IgD-negative memory B cell (primary cell): ENCODE data around the gene ZNF329. TPM values are rescaled to one million over a fixed set of nuclear protein-coding genes. Genes with fewer than 3 reads are reported as not detected.

Experiments used
- H3K27ac Mint-ChIP-seq, 3 donors: one replicate each; pipeline ENCODE4 v1.8.0; 2020 to 2022; ENCODE audit warnings: mild to moderate bottlenecking in 3 of 3, mixed read lengths in 3 of 3, moderate library complexity in 1 of 3
- H3K27me3 Mint-ChIP-seq: one replicate; pipeline ENCODE4 v1.8.0; 2021; ENCODE audit warnings: mixed read lengths
- H3K36me3 Mint-ChIP-seq: one replicate; pipeline ENCODE4 v1.8.0; 2020; ENCODE audit warnings: mild to moderate bottlenecking, mixed read lengths
- H3K4me1 Mint-ChIP-seq, 3 donors: one replicate each; pipeline ENCODE4 v1.8.0; 2020 to 2022; ENCODE audit warnings: mixed read lengths in 3 of 3, mild to moderate bottlenecking in 1 of 3
- H3K4me3 Mint-ChIP-seq, 4 donors: one replicate each; pipeline ENCODE4 v1.8.0; 2020 to 2022; ENCODE audit warnings: mild to moderate bottlenecking in 4 of 4, mixed read lengths in 4 of 4, moderate library complexity in 3 of 4
- H3K9me3 Mint-ChIP-seq, 3 donors: one replicate each; pipeline ENCODE4 v1.8.0; 2020 to 2021; ENCODE audit warnings: mixed read lengths in 3 of 3, mild to moderate bottlenecking in 1 of 3
- polyA plus RNA-seq: library from polyadenylated mRNA; unstranded; fragments of 300-500 nt; fragmentation: Illumina TruSeq; gene quantifications from one replicate; pipeline ENCODE4 v1.2.3, GENCODE V29; 2021

Gene ZNF329
- polyA plus RNA-seq, 1 donor from 2014 or later, result 8.2 TPM

- Mint-ChIP-seq H3K27ac (peak overlapping the region in 2 of 3 donors; percentile 67 to 100), H3K36me3 (peaks cover 4% of the 10 kb centered on the region), H3K9me3 (peaks cover 5 to 20% (median 5%) of the 10 kb centered on the region in 3 donors), H3K27me3 (no peaks in the 10 kb centered on the region), H3K4me3 (peak overlapping the region in 3 of 4 donors; percentile 63 to 95 (median 87)), H3K4me1 (peaks cover 6 to 12% (median 9%) of the 10 kb centered on the region in 3 donors)
These were observed 53.2 kb downstream of the ZNF329 start for GRCh38 chr19:58097349-58097748.

GRCh38 chr19:58096884-58097283 lies 53.7 kb downstream of the ZNF329 start:
- H3K27ac Mint-ChIP-seq, result peak overlapping the region; percentile 67 to 100 (median 88)
- peaks cover 4 to 21% (median 5%) of the 10 kb centered on the region in 3 donors for H3K9me3 Mint-ChIP-seq
- peak overlapping the region; percentile 63 to 91 (median 82) for H3K4me3 Mint-ChIP-seq
- peaks cover 6 to 12% (median 9%) of the 10 kb centered on the region in 3 donors for H3K4me1 Mint-ChIP-seq
- peaks cover 4% of the 10 kb centered on the region for H3K36me3 Mint-ChIP-seq
- no peaks in the 10 kb centered on the region for H3K27me3 Mint-ChIP-seq

GRCh38 chr19:58095328-58095727 lies 55.3 kb downstream of the ZNF329 start:
- peak overlapping the region in 1 of 4 donors; percentile 50 for H3K4me3 Mint-ChIP-seq
- no peaks in the 10 kb centered on the region for H3K27me3 Mint-ChIP-seq

GRCh38 chr19:58093071-58093470 lies 57.5 kb downstream of the ZNF329 start:
- Mint-ChIP-seq H3K4me3 (no peak overlapping the region), H3K36me3 (no peaks in the 10 kb centered on the region), H3K27me3 (no peaks in the 10 kb centered on the region), H3K4me1 (peaks cover under 1 to 7% (median 3%) of the 10 kb centered on the region in 3 donors), H3K27ac (no peak overlapping the region), H3K9me3 (peaks cover 0 to 14% (median 2%) of the 10 kb centered on the region in 3 donors)

More at GRCh38 chr19:58095328-58095727, 55.3 kb downstream of the ZNF329 start:
- Mint-ChIP-seq H3K9me3 (peaks cover 4 to 23% (median 5%) of the 10 kb centered on the region in 3 donors), H3K4me1 (peaks cover 6 to 12% (median 9%) of the 10 kb centered on the region in 3 donors), H3K36me3 (peaks cover 4% of the 10 kb centered on the region), H3K27ac (peak overlapping the region in 2 of 3 donors; percentile 51 to 83)

GRCh38 chr19:58091251-58091995 lies 59.2 kb downstream of the ZNF329 start:
- Mint-ChIP-seq H3K9me3 (peaks cover 0 to 11% (median 0%) of the 10 kb centered on the region in 3 donors), H3K4me1 (peaks cover 0 to 2% (median 0%) of the 10 kb centered on the region in 3 donors), H3K36me3 (no peaks in the 10 kb centered on the region), H3K27me3 (no peaks in the 10 kb centered on the region), H3K4me3 (peak overlapping the region in 1 of 4 donors; percentile 21), H3K27ac (peak overlapping the region in 1 of 3 donors; percentile 40)

GRCh38 chr19:58089846-58090245 lies 60.7 kb downstream of the ZNF329 start:
- Mint-ChIP-seq H3K27me3 (no peaks in the 10 kb centered on the region), H3K27ac (no peak overlapping the region), H3K36me3 (no peaks in the 10 kb centered on the region), H3K4me1 (peaks cover 0 to 2% (median 0%) of the 10 kb centered on the region in 3 donors), H3K4me3 (peak overlapping the region in 2 of 4 donors; percentile 20 to 39), H3K9me3 (peaks cover 0 to 9% (median 0%) of the 10 kb centered on the region in 3 donors)

GRCh38 chr19:58088521-58089052 lies 62.0 kb downstream of the ZNF329 start:
- Mint-ChIP-seq H3K36me3 (no peaks in the 10 kb centered on the region), H3K27me3 (no peaks in the 10 kb centered on the region), H3K9me3 (peaks cover 0 to 7% (median 5%) of the 10 kb centered on the region in 3 donors), H3K4me1 (peaks cover 0 to 2% (median 0%) of the 10 kb centered on the region in 3 donors), H3K27ac (no peak overlapping the region), H3K4me3 (no peak overlapping the region)

- Mint-ChIP-seq H3K9me3 (peaks cover 0 to 6% (median 6%) of the 10 kb centered on the region in 3 donors), H3K36me3 (no peaks in the 10 kb centered on the region), H3K27me3 (no peaks in the 10 kb centered on the region), H3K4me1 (no peaks in the 10 kb centered on the region), H3K4me3 (no peak overlapping the region), H3K27ac (no peak overlapping the region)
These were observed 63.5 kb downstream of the ZNF329 start for GRCh38 chr19:58086825-58087710.

- Mint-ChIP-seq H3K36me3 (peaks cover 2% of the 10 kb centered on the region), H3K27me3 (no peaks in the 10 kb centered on the region), H3K9me3 (peaks cover 8 to 16% (median 12%) of the 10 kb centered on the region in 3 donors), H3K4me1 (peaks cover 0 to 2% (median 0%) of the 10 kb centered on the region in 3 donors), H3K27ac (no peak overlapping the region), H3K4me3 (no peak overlapping the region)
These were observed 65.2 kb downstream of the ZNF329 start for GRCh38 chr19:58085348-58085875.

GRCh38 chr19:58084596-58085347 lies 65.8 kb downstream of the ZNF329 start:
- Mint-ChIP-seq H3K27me3 (no peaks in the 10 kb centered on the region), H3K27ac (no peak overlapping the region), H3K36me3 (peaks cover 6% of the 10 kb centered on the region), H3K4me3 (no peak overlapping the region), H3K9me3 (peaks cover 9 to 18% (median 12%) of the 10 kb centered on the region in 3 donors), H3K4me1 (peaks cover 0 to 2% (median 0%) of the 10 kb centered on the region in 3 donors)

- Mint-ChIP-seq H3K27ac (no peak overlapping the region), H3K36me3 (peaks cover 6% of the 10 kb centered on the region), H3K4me1 (peaks cover 0 to 2% (median 0%) of the 10 kb centered on the region in 3 donors), H3K4me3 (no peak overlapping the region), H3K27me3 (no peaks in the 10 kb centered on the region), H3K9me3 (peaks cover 11 to 23% (median 12%) of the 10 kb centered on the region in 3 donors)
These were observed 67.6 kb downstream of the ZNF329 start for GRCh38 chr19:58083021-58083420.

- H3K27ac Mint-ChIP-seq, result peak overlapping the region in 1 of 3 donors; percentile 23
- H3K36me3 Mint-ChIP-seq, result peaks cover 6% of the 10 kb centered on the region
- peaks cover 0 to 2% (median 0%) of the 10 kb centered on the region in 3 donors for H3K4me1 Mint-ChIP-seq
- no peaks in the 10 kb centered on the region for H3K27me3 Mint-ChIP-seq
- H3K4me3 Mint-ChIP-seq, result no peak overlapping the region
- peaks cover 15 to 26% (median 23%) of the 10 kb centered on the region in 3 donors for H3K9me3 Mint-ChIP-seq
These were observed 70.8 kb downstream of the ZNF329 start for GRCh38 chr19:58079792-58080191.
